ENCODE measurements around the gene B9D2. TPM values are rescaled to one million over a fixed set of nuclear protein-coding genes. Genes with fewer than 3 reads are reported as not detected.

B9D2 gene
- 6.9 TPM for total RNA-seq

GRCh38 chr19:41363753-41364523, at the start of gene B9D2:
Gene B9D2, minus strand, starts transcription at chr19:41364149. Its CDS starts 630 bp downstream, at chr19:41363519.

GRCh38 chr19:41397086-41398049, 33.4 kb upstream of the B9D2 start, which contains the start of the genes BCKDHA and EXOSC5:
Gene BCKDHA, plus strand, starts transcription at chr19:41397818. Its CDS starts 10 bp downstream, at chr19:41397828.
Gene EXOSC5, minus strand, starts transcription at chr19:41397359. Its CDS starts 31 bp downstream, at chr19:41397328.

GRCh38 chr19:41376241-41376997, 12.5 kb upstream of the B9D2 start, which contains the start of gene TMEM91:
Gene TMEM91, plus strand, starts transcription at chr19:41376533. Its CDS starts 1,777 bp downstream, at chr19:41378310.

GRCh38 chr19:41353466-41354342, 10.2 kb downstream of the B9D2 start, which contains the start of gene TGFB1:
Gene TGFB1, minus strand, starts transcription at chr19:41353922. Its CDS starts 878 bp downstream, at chr19:41353044.

GRCh38 chr19:41310033-41310831, 53.7 kb downstream of the B9D2 start, which contains the start of gene CCDC97:
Gene CCDC97, plus strand, starts transcription at chr19:41310172. Its CDS starts 139 bp downstream, at chr19:41310311.

Other genes starting within 250 kb of the B9D2 start
- not detected for gene CYP2F1, start 249.7 kb downstream of the B9D2 start, total RNA-seq
- 1.3 TPM for gene CYP2S1, start 170.9 kb downstream of the B9D2 start, total RNA-seq
- gene AXL, start 144.9 kb downstream of the B9D2 start, total RNA-seq, result 48.8 TPM
- gene HNRNPUL1, start 99.8 kb downstream of the B9D2 start, total RNA-seq, result 152 TPM
- gene CCDC97, start 54.0 kb downstream of the B9D2 start, total RNA-seq, result 21.4 TPM
- gene TGFB1, start 10.2 kb downstream of the B9D2 start, total RNA-seq, result 23.9 TPM
- 15.5 TPM for gene TMEM91, start 12.4 kb upstream of the B9D2 start, total RNA-seq
- gene EXOSC5, start 33.2 kb upstream of the B9D2 start, total RNA-seq, result 14.5 TPM
- gene BCKDHA, start 33.7 kb upstream of the B9D2 start, total RNA-seq, result 74.7 TPM
- 8.0 TPM for gene B3GNT8, start 63.2 kb upstream of the B9D2 start, total RNA-seq
- gene DMAC2, start 75.8 kb upstream of the B9D2 start, total RNA-seq, result 30.4 TPM
- 0.64 TPM for gene ERICH4, start 79.0 kb upstream of the B9D2 start, total RNA-seq
- gene CEACAM21, start 212.0 kb upstream of the B9D2 start, total RNA-seq, result 3.5 TPM